HL-60 (cell line): ENCODE measurements around the gene TNNC1.

Experiments
- DNase-seq, 2 experiments: peaks; one replicate each; pipeline ENCODE4 v3.0.0-alpha.2; 2010 to 2020; ENCODE audit warnings: low read depth in 1 of 2, low spot score in 1 of 2
- H3K27ac ChIP-seq: fragments of 250-450 bp; sonication (Bioruptor Pico); replicated peaks from 2 replicates; pipeline ENCODE4 v1.5.1; 2020; ENCODE audit warnings: mild to moderate bottlenecking, moderate library complexity
- H3K27me3 ChIP-seq: fragments of 250-450 bp; sonication (Bioruptor Pico); 2 replicates; pipeline ENCODE4 v1.5.1; 2021; ENCODE audit warnings: mild to moderate bottlenecking, moderate library complexity; ENCODE audit not compliant: insufficient read depth, poor library complexity, severe bottlenecking
- H3K4me3 ChIP-seq: replicated peaks from 2 replicates; pipeline ENCODE4 v1.5.1; 2011; ENCODE audit warnings: mild to moderate bottlenecking, control low read depth, low read length; ENCODE audit not compliant: insufficient read depth
- CTCF ChIP-seq: IDR thresholded peaks from one replicate; pipeline ENCODE4 v1.5.1; 2011; ENCODE audit warnings: low read length, control low read depth, inconsistent platforms; ENCODE audit not compliant: insufficient read depth
- GABPA ChIP-seq: IDR thresholded peaks from 2 replicates; pipeline ENCODE4 v1.6.1; 2012; ENCODE audit warnings: low read depth
- POLR2AphosphoS5 ChIP-seq: IDR thresholded peaks from 2 replicates; pipeline ENCODE4 v1.6.1; 2012; ENCODE audit warnings: low read depth
- REST ChIP-seq: IDR thresholded peaks from 2 replicates; pipeline ENCODE4 v1.6.1; 2012; ENCODE audit warnings: low read depth; ENCODE audit not compliant: insufficient replicate concordance
- SPI1 ChIP-seq: IDR thresholded peaks from 2 replicates; pipeline ENCODE4 v1.6.1; 2012; ENCODE audit warnings: low read depth, mild to moderate bottlenecking, borderline replicate concordance

TNNC1 gene

GRCh38 chr3:52479037-52479876 is 25.4 kb upstream of the TNNC1 start:
- TF ChIP-seq CTCF: no peak
- 0 out of 2 replicates have a peak, but pooled peaks have one; percentile 12 for TF ChIP-seq POLR2AphosphoS5
- no peak for DNase-seq
- no peak overlapping the region for H3K4me3 ChIP-seq
- no peaks in the 10 kb centered on the region for H3K27me3 ChIP-seq
- H3K27ac ChIP-seq: no peak overlapping the region

- DNase-seq: no peak
- Histone ChIP-seq H3K27ac (no peak overlapping the region; the same call in 1 of the 2 replicates), H3K27me3 (no peaks in the 10 kb centered on the region), H3K4me3 (no peak overlapping the region)
- TF ChIP-seq SPI1: no peak
- TF ChIP-seq CTCF: no peak
- TF ChIP-seq GABPA: no peak
- no peak for TF ChIP-seq POLR2AphosphoS5
- TF ChIP-seq REST: no peak
Observed at GRCh38 chr3:52477796-52478095, 23.9 kb upstream of the TNNC1 start.

- H3K4me3 ChIP-seq: no peak overlapping the region
- no peak for TF ChIP-seq GABPA
- H3K27ac ChIP-seq: no peak overlapping the region; the same call in 1 of the 2 replicates
- no peaks in the 10 kb centered on the region for H3K27me3 ChIP-seq
- no peak for DNase-seq
Observed at GRCh38 chr3:52477076-52477795, 23.4 kb upstream of the TNNC1 start.

GRCh38 chr3:52473026-52473425 is 19.2 kb upstream of the TNNC1 start:
- H3K27ac ChIP-seq: no peak overlapping the region
- TF ChIP-seq CTCF (no peak), GABPA (no peak), POLR2AphosphoS5 (no peak), REST (no peak), SPI1 (no peak)
- H3K4me3 ChIP-seq: no peak overlapping the region
- DNase-seq: no peak
- H3K27me3 ChIP-seq: no peaks in the 10 kb centered on the region
